ENCODE results near the gene PCYT2. TPM values are rescaled to one million over a fixed set of nuclear protein-coding genes. Genes with fewer than 3 reads are reported as not detected.
A peak's percentile ranks its signal among the peaks of the same experiment; 100 is the strongest.

Gene PCYT2
- total and polyA plus RNA-seq, 2 donors (not counting 1 experiment from before 2014, with no cell fraction given) = 33.4 to 34.9 TPM

GRCh38 chr17:81928544-81929252, 17.5 kb upstream of the PCYT2 start:
- peaks cover 34% of the 10 kb centered on the region for H3K79me2 ChIP-seq (ENCODE audit: control insufficient read depth, insufficient read depth, low read length)
- peaks cover 17% of the 10 kb centered on the region for H3K4me1 Mint-ChIP-seq
- WGBS (ENCODE audit: insufficient coverage) = 28% methylated on average over 41 of the region's 44 CpGs

More at GRCh38 chr17:81928544-81929252, 17.5 kb upstream of the PCYT2 start:
- Histone ChIP-seq H3K36me3 (replicated peaks in 1 of 2; ENCODE audit: control extremely low read depth in 1 of 2, control insufficient read depth in 1 of 2, extremely low read depth in 1 of 2, insufficient read depth in 2 of 2, low read length in 1 of 2) (no peaks in the 10 kb centered on the region), H2AFZ (ENCODE audit: insufficient read depth, low read depth, low read length, poor library complexity, severe bottlenecking) (peak overlapping the region; percentile 87), H3K4me3 (ENCODE audit: control extremely low read depth in 1 of 5, extremely low read depth in 1 of 5, insufficient read depth in 1 of 5, low read depth in 2 of 5, low read length in 4 of 5) (peak overlapping the region in 3 of 5 experiments; percentile 50 to 60 (median 58)), H3K9ac (ENCODE audit: low read length) (peak overlapping the region; percentile 48), H3K27ac (ENCODE audit: low read length in 2 of 2) (no peak overlapping the region), H3K27me3 (replicated peaks in 1 of 4; ENCODE audit: control extremely low read depth in 1 of 4, control insufficient read depth in 3 of 4, insufficient read depth in 4 of 4, low read length in 3 of 4) (peaks cover 0 to 23% (median 9%) of the 10 kb centered on the region in 4 experiments), H3K4me1 (ENCODE audit: control insufficient read depth in 2 of 2, insufficient read depth in 2 of 2, low read length in 2 of 2) (peaks cover 24 to 31% of the 10 kb centered on the region in 2 donors), H4K20me1 (ENCODE audit: control insufficient read depth, insufficient read depth, low read length, poor library complexity, severe bottlenecking) (peaks cover 27% of the 10 kb centered on the region), H3K9me3 (ENCODE audit: control extremely low read depth in 1 of 3, control insufficient read depth in 2 of 3, insufficient read depth in 1 of 3, low read length in 2 of 3) (no peaks in the 10 kb centered on the region), H3K4me2 (replicated peaks; ENCODE audit: low read depth, low read length, poor library complexity, severe bottlenecking) (peak overlapping the region; percentile 90)
- Mint-ChIP-seq H3K27ac (no peak overlapping the region), H3K9me3 (ENCODE audit: insufficient read depth) (no peaks in the 10 kb centered on the region), H3K27me3 (peaks cover 10% of the 10 kb centered on the region), H3K4me3 (peak overlapping the region; percentile 64)
- ATAC-seq (ENCODE audit: low read depth) (no peak), DNase-seq (peak; percentile 58)
- CTCF ChIA-PET = interaction anchor here (0.5 to 3.5 kb wide), 5 partner anchors 10 to 147 kb away, joined by 3 to 16 read pairs (median 3); no protein-coding TSS in a partner anchor
- no peak for TF ChIP-seq EZH2 (IDR thresholded peaks at IDR 0.05; ENCODE audit: borderline replicate concordance, insufficient read depth, low read depth, low read length, poor library complexity, severe bottlenecking)
- no peak for TF ChIP-seq CTCF (IDR thresholded peaks at IDR 0.05)
- intact Hi-C loops (cut with micrococcal nuclease) = loop anchor here (5.0 kb wide), 2 partner anchors 36 to 96 kb away; partner anchors contain the start of genes ALYREF, ANAPC11 and MCRIP1
- POLR2A ChIA-PET = interaction anchor here (0.7 kb wide), 1 partner anchor 57 kb away, joined by 3 read pairs; no protein-coding TSS in a partner anchor
